GM19452 (cell line): ENCODE results near the gene PLCL1.
A peak's percentile ranks its signal among the peaks of the same experiment; 100 is the strongest.
"Not testable (repeated sequence)": the region's sequence is repeated elsewhere in the genome, so short reads cannot be mapped to it uniquely, and the experiment has no call there.

Experiments used
- ATAC-seq: cut with Tn5 transposase; IDR thresholded peaks from one replicate; pipeline ENCODE4 v1.9.1; 2021; ENCODE audit not compliant: unreplicated experiment

PLCL1 gene

DNA sequence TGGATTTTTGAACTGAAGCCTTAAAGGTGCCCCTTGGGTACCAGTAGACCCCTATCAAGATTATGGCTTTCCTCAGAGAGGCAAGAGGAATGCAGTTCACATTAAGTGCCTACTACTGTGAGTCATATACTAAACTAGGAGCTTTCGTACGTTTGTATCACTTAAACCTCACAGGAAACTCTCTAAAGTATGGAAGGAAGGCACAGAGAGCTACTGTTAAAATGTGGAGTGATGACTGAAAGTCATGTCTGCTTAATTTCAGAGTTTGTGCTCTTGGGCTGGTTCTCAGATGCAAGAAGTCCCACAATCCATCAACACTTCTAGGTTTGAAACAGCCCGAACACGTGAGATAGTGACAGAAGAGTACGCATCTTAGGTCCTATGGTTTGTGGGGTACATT is 4.7 kb downstream of the PLCL1 start:
- ATAC-seq = no peak

DNA sequence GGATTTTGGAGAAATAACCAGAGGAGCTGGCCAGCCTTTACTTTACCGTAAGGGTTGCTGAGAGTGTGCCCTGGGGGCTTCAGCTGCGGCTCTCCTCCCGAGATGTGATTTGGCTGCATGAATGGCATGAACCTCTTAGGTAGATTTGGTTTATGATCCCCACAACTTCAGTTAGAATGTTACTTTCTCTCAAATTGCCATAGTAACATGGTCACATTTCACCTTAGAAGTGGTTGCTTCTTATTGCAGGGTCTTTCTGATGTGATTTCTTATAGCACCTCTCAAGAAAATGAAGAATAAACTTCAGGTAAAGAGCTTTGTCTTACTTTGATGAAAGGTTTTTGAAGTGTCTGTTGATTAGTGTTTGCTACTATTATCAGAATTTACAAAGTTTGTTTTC is 5.6 kb downstream of the PLCL1 start:
- ATAC-seq = no peak

DNA sequence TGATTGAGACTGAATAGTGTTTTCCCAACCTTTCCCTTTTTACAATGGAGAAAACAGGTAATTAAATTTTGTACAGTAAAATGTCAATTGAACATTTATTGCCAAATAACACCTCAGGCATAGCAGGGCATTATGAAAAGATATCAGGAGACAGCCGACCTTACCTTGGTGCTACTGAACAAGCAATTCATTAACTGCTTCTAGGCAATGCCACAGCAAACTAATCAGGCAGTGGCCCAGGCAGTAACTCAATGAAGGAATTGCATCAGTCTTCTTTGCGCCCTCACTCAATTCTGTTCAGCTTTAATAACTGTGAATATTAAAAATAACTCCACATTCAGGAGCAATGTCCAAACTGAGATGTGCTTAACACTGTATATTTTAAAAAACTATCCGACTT is 6.1 kb downstream of the PLCL1 start:
- ATAC-seq = no peak

DNA sequence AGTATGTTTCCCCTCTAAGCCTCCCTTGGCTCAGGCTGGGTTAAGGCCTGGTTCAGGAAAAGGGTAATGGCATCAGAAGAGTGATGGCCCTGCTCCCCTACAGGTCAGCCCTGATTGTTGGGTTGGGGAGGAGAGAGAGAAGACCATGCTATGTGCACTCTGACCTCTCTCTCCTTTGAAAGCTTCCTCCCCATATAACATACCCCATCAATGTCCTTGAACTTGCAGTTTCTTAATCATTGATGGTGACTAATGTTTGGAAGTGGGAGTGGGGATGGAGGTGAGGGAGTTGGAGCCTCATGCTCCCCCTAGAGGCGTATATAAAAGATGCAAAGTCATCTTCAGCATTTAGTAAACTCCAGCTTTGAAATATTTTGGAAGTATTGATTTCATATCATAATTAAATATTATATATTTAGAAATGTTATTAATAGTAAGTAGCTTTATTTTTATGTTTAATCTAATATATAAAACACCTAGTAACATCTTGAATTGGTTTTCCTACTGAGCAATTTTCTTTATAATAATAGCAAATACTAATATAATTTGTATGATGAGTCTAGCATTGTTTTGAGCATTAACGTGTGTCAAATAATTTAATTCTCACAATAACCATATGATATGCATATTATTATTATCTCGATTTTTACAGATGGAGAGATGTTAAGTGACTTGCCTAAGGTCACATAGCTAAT is 8.8 kb downstream of the PLCL1 start:
- ATAC-seq = no peak

DNA sequence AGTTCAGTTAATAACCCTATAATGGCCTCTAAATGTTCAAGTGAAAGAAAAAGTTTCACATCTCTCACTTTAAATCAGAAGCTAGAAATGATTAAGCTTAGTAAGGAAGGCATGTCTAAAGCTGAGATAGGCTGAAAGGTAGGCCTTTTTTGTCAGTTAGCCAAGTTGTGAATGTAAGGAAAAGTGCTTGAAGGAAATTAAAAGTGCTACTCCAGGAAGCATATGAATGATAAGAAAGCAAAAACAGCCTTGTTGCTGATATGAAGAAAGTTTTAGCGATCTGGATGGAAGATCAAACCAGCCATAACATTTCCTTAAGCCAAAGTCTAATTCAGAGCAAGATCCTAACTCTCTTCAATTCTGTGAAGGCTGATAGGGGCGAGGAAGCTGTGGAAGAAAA is 10.1 kb downstream of the PLCL1 start:
- no peak for ATAC-seq

DNA sequence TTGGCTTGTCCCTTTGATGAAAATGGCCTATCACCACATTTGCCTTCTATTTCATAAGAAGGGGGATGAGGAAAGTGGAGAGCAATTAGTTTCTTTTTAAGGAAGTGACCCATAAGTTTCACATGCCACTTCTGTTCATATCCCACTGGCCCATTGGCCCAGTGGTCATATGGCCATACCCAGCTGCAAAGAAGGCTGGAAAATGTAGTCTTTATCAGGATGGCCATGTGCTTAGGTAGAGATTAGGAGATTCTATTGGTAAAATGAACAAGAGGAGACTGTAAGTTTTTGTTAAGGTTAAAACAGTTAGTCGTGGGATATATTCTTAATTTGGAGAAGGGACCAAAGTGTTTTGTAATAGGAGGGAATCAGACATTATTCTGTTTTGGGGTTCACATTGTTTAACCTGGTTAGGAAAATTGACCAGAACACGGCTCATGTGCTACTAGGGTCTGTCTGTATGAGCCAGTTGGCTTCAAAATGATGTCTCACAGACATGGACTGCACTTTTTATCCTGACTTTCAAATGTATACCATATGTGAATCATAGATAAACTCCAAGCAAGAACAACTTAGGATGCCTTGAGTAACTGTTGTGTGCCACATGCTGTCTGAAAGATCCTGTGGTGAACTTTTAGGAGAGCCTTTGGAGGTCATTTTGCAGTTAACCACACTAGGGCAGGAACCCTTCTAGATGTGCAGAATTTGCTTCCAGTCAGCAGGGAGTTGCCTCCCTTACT is 17.3 kb downstream of the PLCL1 start:
- no peak for ATAC-seq

DNA sequence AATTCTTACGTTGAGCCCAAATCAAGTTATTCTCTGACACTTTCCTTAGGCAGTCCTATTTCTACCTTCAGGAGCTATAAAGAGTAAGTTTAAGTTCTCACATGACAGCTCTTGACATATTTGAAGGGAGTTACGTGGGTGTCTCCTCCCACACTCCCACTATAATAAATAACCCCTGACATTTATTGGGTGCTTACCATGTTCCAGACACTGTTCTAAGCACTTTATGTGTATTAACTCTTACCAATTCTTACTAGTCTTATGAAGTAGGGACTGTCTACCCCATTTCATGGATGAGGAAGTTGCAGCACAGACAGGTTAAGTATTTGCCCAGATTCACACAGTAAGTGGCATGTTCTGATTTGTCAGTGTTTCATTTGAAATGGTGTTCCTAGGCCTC is 17.9 kb downstream of the PLCL1 start:
- ATAC-seq = no peak

DNA sequence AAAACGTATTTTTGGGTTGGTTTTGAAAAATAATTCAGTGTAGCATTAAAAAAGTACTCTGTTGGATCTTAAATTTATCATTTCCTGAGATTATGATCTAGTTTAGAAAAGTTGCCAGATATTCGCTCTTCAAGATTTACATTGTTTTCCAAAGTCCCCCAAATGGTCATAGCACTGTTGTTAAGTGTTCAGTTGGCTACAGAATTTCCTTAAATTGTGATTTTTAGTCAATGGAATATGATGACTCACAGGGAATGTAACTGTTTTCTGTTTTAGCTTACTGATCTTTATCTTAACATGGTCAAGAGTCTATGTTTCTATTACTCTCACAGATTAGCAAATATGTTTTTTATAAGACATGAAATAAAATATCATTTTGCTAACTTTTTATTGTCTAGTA is 23.2 kb downstream of the PLCL1 start:
- ATAC-seq = no peak

DNA sequence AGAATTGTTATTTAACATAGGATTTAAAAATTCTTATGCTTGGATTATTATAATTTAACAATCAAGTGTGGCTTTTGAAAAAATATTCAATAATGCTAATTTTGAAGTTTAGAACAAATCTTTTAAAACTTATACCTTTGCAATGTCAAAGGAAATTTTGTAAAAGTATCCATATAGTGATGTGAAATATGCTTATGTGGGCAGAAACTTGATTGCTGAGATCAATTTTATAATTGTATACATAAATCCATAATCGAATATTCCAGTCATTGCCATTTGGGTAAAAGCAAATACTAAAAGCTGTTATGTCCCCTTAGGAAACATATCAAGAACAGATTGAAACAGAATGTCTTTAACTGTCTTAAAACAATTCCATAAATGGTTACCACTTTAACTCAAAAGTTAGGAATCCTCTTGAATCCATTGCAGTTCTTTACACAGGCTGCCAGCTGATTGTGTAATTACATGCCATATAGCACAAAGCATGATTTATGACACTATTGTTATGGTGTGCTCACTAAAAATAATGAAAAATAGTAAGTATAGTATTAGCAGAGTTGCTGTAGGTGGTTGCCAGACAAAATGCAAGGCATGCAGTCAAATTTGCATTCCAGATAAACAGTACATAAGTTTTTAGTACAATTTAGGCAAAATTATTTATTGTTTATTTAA is 24.2 kb downstream of the PLCL1 start:
- no peak for ATAC-seq

DNA sequence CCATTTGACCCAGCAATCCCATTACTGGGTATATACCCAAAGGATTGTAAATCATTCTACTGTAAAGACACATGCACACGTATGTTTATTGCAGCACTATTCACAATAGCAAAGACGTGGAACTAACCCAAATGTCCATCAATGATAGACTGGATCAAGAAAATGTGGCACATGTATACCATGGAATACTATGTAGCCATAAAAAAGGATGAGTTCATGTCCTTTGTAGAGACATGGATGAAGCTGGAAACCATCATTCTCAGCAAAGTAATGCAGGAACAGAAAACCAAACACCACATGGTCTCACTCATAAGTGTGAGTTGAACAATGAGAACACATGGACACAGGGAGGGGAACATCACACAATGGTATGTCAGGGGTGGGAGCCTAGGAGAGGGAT is 30.4 kb downstream of the PLCL1 start:
- ATAC-seq = not testable (repeated sequence)

DNA sequence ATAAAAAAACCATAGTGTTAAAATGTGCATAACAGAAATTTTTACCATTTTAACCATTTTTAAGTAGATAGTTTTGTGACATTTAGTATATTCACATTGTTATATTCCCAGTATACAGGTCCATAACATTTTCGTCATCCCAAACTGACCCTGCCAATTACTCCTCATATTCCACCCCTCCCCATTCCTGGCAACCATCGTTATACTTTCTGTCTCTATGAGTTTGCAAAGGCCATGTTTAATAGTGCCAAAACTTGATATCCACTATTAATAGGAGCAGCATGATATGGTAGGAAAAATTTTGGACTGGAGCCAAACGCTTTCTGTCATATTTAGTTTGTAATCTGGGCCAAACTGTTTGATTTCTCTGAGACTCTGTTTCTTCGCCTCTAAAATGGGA is 30.9 kb downstream of the PLCL1 start:
- no peak for ATAC-seq

DNA sequence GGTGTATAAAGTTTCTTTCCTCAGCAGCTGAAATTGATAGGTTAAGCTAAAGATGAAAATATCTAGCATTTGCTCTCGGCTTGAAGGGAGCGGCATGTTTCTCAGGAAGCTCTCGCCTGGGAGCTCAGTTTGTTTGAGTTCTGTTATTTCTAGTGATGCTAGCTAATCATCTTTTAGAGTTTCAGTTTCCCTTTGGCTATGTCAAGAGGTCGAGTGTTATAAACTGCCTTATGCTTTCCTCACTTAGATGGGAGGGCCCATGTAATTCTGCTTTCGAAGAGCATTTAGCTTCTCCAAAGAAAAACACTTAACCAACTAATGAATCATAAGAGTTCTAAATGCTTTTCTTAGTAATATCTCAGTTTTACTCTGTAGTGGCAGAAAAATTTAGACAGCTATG is 33.6 kb downstream of the PLCL1 start:
- peak; percentile 95 for ATAC-seq

DNA sequence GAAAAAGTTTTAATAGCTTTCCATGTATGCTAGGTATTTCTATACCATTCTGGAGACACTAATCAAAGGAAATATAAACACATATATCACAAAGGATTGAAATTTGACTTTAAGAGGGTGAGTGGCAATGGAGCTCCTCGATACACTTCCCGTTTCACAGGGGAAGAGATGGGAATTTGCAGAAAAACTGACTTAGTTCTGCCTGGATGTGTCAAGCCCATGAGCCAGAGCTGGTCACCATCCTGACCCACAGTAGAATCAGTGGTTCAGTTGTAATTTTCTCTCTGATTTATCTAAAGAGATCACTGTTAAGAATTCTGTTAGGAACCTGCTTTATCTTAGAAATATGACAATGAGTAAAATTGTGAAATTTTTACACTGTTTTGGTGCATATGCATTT is 34.2 kb downstream of the PLCL1 start:
- peak; percentile 8 for ATAC-seq

DNA sequence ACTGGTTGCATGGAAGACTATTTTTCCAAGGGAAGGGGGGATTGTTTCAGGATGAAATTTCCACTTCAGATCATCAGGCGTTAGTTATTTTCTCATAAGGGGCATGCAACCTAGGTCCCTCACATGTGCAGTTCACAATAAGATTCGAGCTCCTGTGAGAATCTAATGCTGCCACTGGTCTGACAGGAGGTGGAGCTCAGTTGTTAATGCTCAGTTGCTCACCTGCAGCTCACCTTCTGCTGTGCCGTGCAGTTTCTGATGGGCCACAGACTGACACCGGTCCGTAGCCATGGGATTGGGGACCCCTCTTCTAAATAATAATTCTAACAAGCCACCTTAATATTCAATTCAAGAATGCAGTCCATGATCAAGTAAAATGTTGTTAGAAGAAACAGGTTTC is 34.9 kb downstream of the PLCL1 start:
- ATAC-seq = no peak

DNA sequence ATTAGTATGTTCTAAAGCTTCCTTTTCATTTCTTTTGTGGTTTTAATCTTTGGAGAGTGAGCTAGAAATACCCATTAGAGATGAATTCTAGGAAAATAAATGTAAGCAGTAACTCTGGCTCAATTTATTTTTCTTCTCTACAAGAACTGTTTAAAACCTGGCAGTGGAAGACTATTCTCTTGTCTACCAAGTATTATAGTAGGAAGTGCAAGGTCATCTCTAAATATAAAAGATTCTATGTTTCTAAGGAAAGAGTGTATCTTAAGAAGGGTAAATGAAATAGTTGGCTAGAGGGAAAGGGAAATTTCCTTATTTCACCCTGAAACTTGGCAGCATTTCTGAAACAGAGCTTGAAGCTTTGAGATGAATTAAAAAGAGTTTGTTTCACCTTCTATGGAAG is 35.5 kb downstream of the PLCL1 start:
- no peak for ATAC-seq

DNA sequence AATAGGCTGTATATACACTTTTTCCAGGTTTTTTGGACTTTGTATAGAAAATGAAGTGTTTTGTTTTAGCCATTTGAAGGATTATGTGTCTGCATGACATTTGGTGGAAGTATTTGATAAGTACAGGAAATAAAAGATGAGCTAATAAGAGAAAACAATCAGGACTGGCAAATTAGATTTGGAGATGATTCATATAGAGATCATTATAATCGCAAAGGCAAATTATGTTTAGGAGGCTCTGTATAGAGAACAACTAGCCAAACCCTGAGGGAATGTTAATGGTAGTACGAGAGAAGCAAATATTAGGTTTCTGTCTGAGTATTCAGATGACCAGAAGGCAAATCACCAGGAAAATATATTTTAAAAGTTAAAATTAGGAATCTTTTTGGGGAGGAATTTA is 41.7 kb downstream of the PLCL1 start:
- no peak for ATAC-seq

DNA sequence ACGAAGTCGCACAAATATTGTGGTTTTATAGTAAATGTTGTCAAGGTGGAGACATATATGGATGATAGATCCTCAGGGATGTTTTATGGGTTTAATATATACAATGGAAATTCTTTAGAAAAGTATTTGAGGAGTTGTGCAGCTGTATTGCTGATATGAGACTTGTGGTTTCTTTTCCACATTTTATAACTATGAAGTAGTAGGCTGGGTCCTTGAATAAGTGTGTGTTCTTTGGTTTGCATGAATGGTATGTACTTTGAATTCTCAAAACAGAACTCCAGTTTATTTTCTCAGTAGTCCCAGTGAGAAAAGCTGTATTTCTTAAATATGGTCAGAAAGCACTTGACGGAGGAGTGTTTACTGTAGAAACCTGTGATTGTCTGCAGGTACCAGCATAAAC is 42.4 kb downstream of the PLCL1 start:
- ATAC-seq = no peak

DNA sequence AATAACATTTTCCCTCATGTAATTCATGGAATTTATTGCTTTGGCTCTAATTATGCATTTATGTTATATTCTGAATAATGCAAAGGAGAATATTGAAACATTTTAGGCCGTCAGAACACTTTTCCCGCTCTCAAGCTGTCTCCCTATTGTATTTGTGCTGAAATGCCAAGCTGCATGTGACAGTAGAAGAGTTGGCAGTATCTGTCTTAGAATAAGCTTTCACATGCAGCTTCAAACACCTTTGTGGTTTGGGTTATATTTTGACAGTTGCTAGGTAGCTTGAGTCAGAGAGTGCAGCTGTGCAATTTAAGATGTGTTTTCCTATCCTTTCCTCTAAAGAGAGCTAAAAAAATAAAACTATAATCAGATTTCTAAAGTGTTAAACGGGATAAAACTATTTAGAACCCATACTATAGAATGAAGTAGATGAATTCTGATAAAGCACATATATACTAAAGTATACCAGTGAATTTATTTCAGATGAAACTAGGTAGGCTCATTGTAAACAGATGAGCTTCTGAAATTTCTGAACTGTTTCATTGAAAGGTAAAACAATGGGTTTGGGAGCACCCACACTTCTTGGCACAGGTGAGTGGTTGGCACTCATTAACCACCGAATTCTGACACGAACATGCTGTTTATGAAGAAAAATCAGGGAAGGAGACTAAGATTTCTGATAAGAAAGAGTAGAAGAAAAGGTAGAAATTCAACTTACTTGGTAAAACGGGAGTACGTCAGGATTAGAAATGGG is 43.4 kb downstream of the PLCL1 start:
- no peak for ATAC-seq

DNA sequence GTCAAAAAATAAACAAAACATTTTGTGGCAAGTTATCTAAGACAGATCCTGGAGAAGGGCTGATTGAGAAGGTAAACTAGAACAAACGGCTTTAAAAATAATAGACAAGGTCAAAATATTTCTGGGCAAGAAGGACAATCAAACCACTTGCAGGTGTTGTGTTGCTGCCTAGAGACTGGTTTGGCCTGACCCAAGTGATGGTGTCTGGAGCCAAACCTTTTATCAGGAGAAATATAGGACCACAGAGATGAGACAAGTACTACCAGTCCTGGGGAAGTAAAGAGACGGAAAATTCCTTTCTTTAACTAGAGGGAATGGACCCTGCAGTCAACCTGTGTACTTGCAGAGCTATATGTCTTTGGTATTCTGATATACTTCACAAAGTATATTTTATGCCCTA is 44.2 kb downstream of the PLCL1 start:
- ATAC-seq = no peak

DNA sequence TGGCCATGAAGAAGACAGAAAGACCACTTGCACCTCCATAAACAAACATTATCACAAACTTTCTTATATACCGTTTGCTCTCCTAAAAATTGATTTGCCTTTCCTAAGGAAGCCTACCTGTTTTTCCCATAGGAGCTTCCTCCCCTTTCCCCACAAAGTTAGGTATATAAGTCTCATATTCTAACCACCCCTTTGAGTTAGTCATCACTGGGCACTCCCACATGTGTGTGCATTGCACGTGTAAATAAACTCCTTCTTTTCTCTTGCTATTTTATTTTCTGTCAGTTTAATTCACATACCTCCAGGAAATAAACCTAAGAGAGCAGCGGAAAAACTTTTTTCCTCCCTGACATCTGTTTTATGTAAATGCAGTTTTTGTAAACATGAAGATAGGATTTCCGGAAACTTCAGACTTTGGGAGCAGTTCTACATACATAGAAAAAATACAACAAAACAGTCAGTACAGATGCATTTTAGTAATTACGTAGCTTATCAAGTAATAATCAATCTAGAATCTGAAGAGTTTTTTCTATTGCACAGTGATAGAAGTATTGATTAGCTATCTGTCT is 46.6 kb downstream of the PLCL1 start:
- ATAC-seq = no peak

DNA sequence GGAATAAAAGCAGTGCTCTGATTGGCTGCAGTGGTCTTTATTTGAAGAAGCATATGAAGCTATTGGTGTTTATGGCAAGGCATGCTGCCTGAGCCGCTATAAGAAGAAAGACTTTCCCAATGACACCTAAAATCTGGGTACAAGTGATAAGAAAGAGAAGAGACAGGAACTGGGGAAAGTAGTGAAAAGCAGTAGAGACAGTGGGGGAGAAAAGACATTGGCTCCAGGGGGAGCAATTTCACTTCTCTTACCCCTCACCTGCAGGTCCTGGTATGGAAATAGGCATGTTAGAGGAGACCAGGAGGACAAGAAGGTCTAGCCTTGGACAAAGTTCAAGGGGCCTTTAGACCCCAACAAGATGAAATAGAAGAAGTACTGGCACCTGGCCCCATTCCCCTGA is 47.1 kb downstream of the PLCL1 start:
- no peak for ATAC-seq
